ENCODE measurements around the gene SMARCAL1. TPM values are rescaled to one million over a fixed set of nuclear protein-coding genes. Genes with fewer than 3 reads are reported as not detected.

The SMARCAL1 gene
- 23.5 and 30.1 TPM in 2 replicates for total RNA-seq

GRCh38 chr2:216412022-216412999 is at the start of gene SMARCAL1:
TSS of gene SMARCAL1 (plus strand) at chr2:216412484. CDS start at chr2:216414705, 2,221 bp downstream.
- DNase-seq (ENCODE audit: low read depth), result peak; percentile 66
- TF ChIP-seq, protein P1, sequence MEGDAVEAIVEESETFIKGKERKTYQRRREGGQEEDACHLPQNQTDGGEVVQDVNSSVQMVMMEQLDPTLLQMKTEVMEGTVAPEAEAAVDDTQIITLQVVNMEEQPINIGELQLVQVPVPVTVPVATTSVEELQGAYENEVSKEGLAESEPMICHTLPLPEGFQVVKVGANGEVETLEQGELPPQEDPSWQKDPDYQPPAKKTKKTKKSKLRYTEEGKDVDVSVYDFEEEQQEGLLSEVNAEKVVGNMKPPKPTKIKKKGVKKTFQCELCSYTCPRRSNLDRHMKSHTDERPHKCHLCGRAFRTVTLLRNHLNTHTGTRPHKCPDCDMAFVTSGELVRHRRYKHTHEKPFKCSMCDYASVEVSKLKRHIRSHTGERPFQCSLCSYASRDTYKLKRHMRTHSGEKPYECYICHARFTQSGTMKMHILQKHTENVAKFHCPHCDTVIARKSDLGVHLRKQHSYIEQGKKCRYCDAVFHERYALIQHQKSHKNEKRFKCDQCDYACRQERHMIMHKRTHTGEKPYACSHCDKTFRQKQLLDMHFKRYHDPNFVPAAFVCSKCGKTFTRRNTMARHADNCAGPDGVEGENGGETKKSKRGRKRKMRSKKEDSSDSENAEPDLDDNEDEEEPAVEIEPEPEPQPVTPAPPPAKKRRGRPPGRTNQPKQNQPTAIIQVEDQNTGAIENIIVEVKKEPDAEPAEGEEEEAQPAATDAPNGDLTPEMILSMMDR (conservative IDR thresholded peaks at IDR 0.05; ENCODE audit: low read depth, low read length), result no peak

GRCh38 chr2:216362730-216363129 is 49.6 kb upstream of the SMARCAL1 start:
- no peak for DNase-seq (ENCODE audit: low read depth)
- TF ChIP-seq, protein P1 (conservative IDR thresholded peaks at IDR 0.05; ENCODE audit: low read depth, low read length), result no peak
- H3K4me3 ChIP-seq (ENCODE audit: low read depth, low read length), result no peak overlapping the region

More at GRCh38 chr2:216412022-216412999, at the start of gene SMARCAL1:
- H3K4me3 ChIP-seq (ENCODE audit: low read depth, low read length), result peak within 1 kb of the TSS; percentile 95

DNA sequence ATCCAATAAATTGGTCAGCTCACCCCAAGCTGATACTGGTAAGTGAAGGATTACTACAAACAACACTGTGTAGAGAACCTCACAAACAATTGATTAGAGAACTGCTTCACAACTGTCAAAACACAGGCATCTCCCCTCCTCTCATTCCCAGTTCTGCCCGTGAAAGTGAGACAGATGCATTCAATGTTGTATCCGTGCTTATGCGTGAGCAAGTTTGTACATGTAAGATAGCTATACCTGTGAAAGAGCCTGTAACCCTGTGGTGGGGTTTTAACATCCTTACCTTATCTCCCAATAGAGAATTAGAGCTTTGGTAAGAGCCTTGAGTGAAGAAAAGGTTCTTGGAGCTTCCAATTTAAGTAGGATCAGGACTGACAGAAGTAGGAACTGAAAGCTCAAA is 49.1 kb upstream of the SMARCAL1 start:
- no peak for DNase-seq (ENCODE audit: low read depth)
- no peak overlapping the region for H3K4me3 ChIP-seq (ENCODE audit: low read depth, low read length)
- TF ChIP-seq, protein P1 (conservative IDR thresholded peaks at IDR 0.05; ENCODE audit: low read depth, low read length), result no peak

- DNase-seq (ENCODE audit: low read depth), result no peak
- TF ChIP-seq, protein P1 (conservative IDR thresholded peaks at IDR 0.05; ENCODE audit: low read depth, low read length), result no peak
- H3K4me3 ChIP-seq (ENCODE audit: low read depth, low read length), result no peak overlapping the region
These were observed 46.8 kb upstream of the SMARCAL1 start for GRCh38 chr2:216365518-216365917.

DNA sequence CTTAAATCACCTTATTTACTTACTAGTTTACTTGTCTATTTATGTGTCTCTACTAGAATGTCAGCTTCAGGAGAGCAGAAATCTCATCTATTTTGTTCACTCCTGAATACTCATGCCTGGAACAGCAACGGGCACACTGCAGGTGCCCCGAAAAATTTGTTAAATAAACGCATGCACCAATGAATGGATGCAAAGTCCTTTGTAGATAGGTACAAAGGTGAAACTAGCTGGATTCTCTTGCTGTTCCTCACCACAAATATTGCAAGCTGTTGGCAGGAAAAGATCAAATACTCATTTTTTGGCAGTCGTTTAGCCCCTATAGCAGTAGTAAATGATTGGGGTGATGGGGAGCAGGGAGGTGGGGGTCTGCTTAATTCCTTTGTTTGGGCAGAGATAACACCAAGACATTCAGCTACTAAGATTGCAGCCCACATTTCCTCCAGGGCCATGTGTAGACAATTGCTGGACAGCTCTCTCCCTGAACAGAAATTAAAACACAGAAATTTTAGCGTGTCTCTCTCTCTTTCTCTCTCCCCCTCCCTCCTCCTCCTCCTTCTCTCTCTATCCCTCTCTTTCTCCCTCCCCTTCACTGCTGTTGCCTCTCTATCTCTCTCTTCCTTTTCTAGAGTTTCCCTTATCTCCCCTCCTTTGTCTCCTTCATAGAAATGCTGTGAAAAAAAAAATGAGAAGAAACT is 45.4 kb upstream of the SMARCAL1 start:
- DNase-seq (ENCODE audit: low read depth), result no peak
- no peak overlapping the region for H3K4me3 ChIP-seq (ENCODE audit: low read depth, low read length)
- TF ChIP-seq, protein P1 (conservative IDR thresholded peaks at IDR 0.05; ENCODE audit: low read depth, low read length), result no peak

- no peak for DNase-seq (ENCODE audit: low read depth)
- H3K4me3 ChIP-seq (ENCODE audit: low read depth, low read length), result no peak overlapping the region
- TF ChIP-seq, protein P1 (conservative IDR thresholded peaks at IDR 0.05; ENCODE audit: low read depth, low read length), result no peak
These were observed 42.5 kb upstream of the SMARCAL1 start for GRCh38 chr2:216369821-216370220.
